ENCODE measurements around the gene KBTBD12.
"Not testable (repeated sequence)": the region's sequence is repeated elsewhere in the genome, so short reads cannot be mapped to it uniquely, and the experiment has no call there.

KBTBD12 gene

GRCh38 chr3:127888156-127888555 lies 26.9 kb upstream of the KBTBD12 start:
- Histone ChIP-seq H3K36me3 (ENCODE audit: control insufficient read depth in 1 of 2, insufficient read depth in 2 of 2, low read length in 2 of 2) (no peaks in the 10 kb centered on the region), H3K4me3 (ENCODE audit: low read depth in 1 of 2, low read length in 2 of 2) (no peak overlapping the region), H3K9me3 (ENCODE audit: control insufficient read depth in 1 of 2, low read length in 2 of 2) (peaks cover 0 to 3% of the 10 kb centered on the region in 2 donors), H3K4me1 (ENCODE audit: control insufficient read depth in 1 of 2, insufficient read depth in 2 of 2, low read length in 2 of 2) (no peaks in the 10 kb centered on the region), H3K27ac (ENCODE audit: low read length) (no peak overlapping the region), H3K27me3 (ENCODE audit: low read depth, low read length) (no peaks in the 10 kb centered on the region)

- no peak overlapping the region for H3K27ac ChIP-seq (ENCODE audit: low read length)
- H3K27me3 ChIP-seq (ENCODE audit: low read depth, low read length) = no peaks in the 10 kb centered on the region
- H3K4me3 ChIP-seq (ENCODE audit: low read depth in 1 of 2, low read length in 2 of 2) = no peak overlapping the region
- H3K4me1 ChIP-seq (ENCODE audit: control insufficient read depth in 1 of 2, insufficient read depth in 2 of 2, low read length in 2 of 2) = no peaks in the 10 kb centered on the region
- peaks cover 0 to 3% of the 10 kb centered on the region in 2 donors for H3K9me3 ChIP-seq (ENCODE audit: control insufficient read depth in 1 of 2, low read length in 2 of 2)
- H3K36me3 ChIP-seq (ENCODE audit: control insufficient read depth in 1 of 2, insufficient read depth in 2 of 2, low read length in 2 of 2) = no peaks in the 10 kb centered on the region
These were observed 26.4 kb upstream of the KBTBD12 start for GRCh38 chr3:127888564-127889107.

GRCh38 chr3:127889461-127889863 lies 25.6 kb upstream of the KBTBD12 start:
- Histone ChIP-seq H3K36me3 (ENCODE audit: control insufficient read depth in 1 of 2, insufficient read depth in 2 of 2, low read length in 2 of 2) (no peaks in the 10 kb centered on the region), H3K4me3 (ENCODE audit: low read depth in 1 of 2, low read length in 2 of 2) (no peak overlapping the region), H3K4me1 (ENCODE audit: control insufficient read depth in 1 of 2, insufficient read depth in 2 of 2, low read length in 2 of 2) (no peaks in the 10 kb centered on the region), H3K27me3 (ENCODE audit: low read depth, low read length) (no peaks in the 10 kb centered on the region), H3K27ac (ENCODE audit: low read length) (no peak overlapping the region), H3K9me3 (ENCODE audit: control insufficient read depth in 1 of 2, low read length in 2 of 2) (peaks cover 0 to 3% of the 10 kb centered on the region in 2 donors)

- H3K4me1 ChIP-seq (ENCODE audit: control insufficient read depth in 1 of 2, insufficient read depth in 2 of 2, low read length in 2 of 2) = no peaks in the 10 kb centered on the region
- H3K27me3 ChIP-seq (ENCODE audit: low read depth, low read length) = no peaks in the 10 kb centered on the region
- no peaks in the 10 kb centered on the region for H3K36me3 ChIP-seq (ENCODE audit: control insufficient read depth in 1 of 2, insufficient read depth in 2 of 2, low read length in 2 of 2)
- no peak overlapping the region for H3K27ac ChIP-seq (ENCODE audit: low read length)
- H3K9me3 ChIP-seq (ENCODE audit: control insufficient read depth in 1 of 2, low read length in 2 of 2) = peaks cover 0 to 3% of the 10 kb centered on the region in 2 donors
- H3K4me3 ChIP-seq (ENCODE audit: low read depth in 1 of 2, low read length in 2 of 2) = no peak overlapping the region
These were observed 24.9 kb upstream of the KBTBD12 start for GRCh38 chr3:127889976-127890650.

GRCh38 chr3:127890651-127891290 lies 24.3 kb upstream of the KBTBD12 start:
- H3K27ac ChIP-seq (ENCODE audit: low read length); H3K27me3 ChIP-seq (ENCODE audit: low read depth, low read length); H3K4me1 ChIP-seq (ENCODE audit: control insufficient read depth in 1 of 2, insufficient read depth in 2 of 2, low read length in 2 of 2); H3K36me3 ChIP-seq (ENCODE audit: control insufficient read depth in 1 of 2, insufficient read depth in 2 of 2, low read length in 2 of 2); H3K9me3 ChIP-seq (ENCODE audit: control insufficient read depth in 1 of 2, low read length in 2 of 2); H3K4me3 ChIP-seq (ENCODE audit: low read depth in 1 of 2, low read length in 2 of 2): not testable (repeated sequence)

GRCh38 chr3:127894481-127894880 lies 20.6 kb upstream of the KBTBD12 start:
- Histone ChIP-seq H3K27ac (ENCODE audit: low read length) (no peak overlapping the region), H3K9me3 (ENCODE audit: control insufficient read depth in 1 of 2, low read length in 2 of 2) (peaks cover 0 to 3% of the 10 kb centered on the region in 2 donors), H3K27me3 (ENCODE audit: low read depth, low read length) (no peaks in the 10 kb centered on the region), H3K4me1 (ENCODE audit: control insufficient read depth in 1 of 2, insufficient read depth in 2 of 2, low read length in 2 of 2) (no peaks in the 10 kb centered on the region), H3K36me3 (ENCODE audit: control insufficient read depth in 1 of 2, insufficient read depth in 2 of 2, low read length in 2 of 2) (no peaks in the 10 kb centered on the region), H3K4me3 (ENCODE audit: low read depth in 1 of 2, low read length in 2 of 2) (no peak overlapping the region)

- Histone ChIP-seq H3K27me3 (ENCODE audit: low read depth, low read length) (no peaks in the 10 kb centered on the region), H3K4me3 (ENCODE audit: low read depth in 1 of 2, low read length in 2 of 2) (no peak overlapping the region), H3K36me3 (ENCODE audit: control insufficient read depth in 1 of 2, insufficient read depth in 2 of 2, low read length in 2 of 2) (no peaks in the 10 kb centered on the region), H3K27ac (ENCODE audit: low read length) (no peak overlapping the region), H3K4me1 (ENCODE audit: control insufficient read depth in 1 of 2, insufficient read depth in 2 of 2, low read length in 2 of 2) (no peaks in the 10 kb centered on the region), H3K9me3 (ENCODE audit: control insufficient read depth in 1 of 2, low read length in 2 of 2) (no peaks in the 10 kb centered on the region)
These were observed 15.8 kb upstream of the KBTBD12 start for GRCh38 chr3:127899200-127899599.

GRCh38 chr3:127899766-127900165 lies 15.3 kb upstream of the KBTBD12 start:
- Histone ChIP-seq H3K4me1 (ENCODE audit: control insufficient read depth in 1 of 2, insufficient read depth in 2 of 2, low read length in 2 of 2) (no peaks in the 10 kb centered on the region), H3K27ac (ENCODE audit: low read length) (no peak overlapping the region), H3K9me3 (ENCODE audit: control insufficient read depth in 1 of 2, low read length in 2 of 2) (no peaks in the 10 kb centered on the region), H3K4me3 (ENCODE audit: low read depth in 1 of 2, low read length in 2 of 2) (no peak overlapping the region), H3K36me3 (ENCODE audit: control insufficient read depth in 1 of 2, insufficient read depth in 2 of 2, low read length in 2 of 2) (no peaks in the 10 kb centered on the region), H3K27me3 (ENCODE audit: low read depth, low read length) (no peaks in the 10 kb centered on the region)

- Histone ChIP-seq H3K27me3 (ENCODE audit: low read depth, low read length) (no peaks in the 10 kb centered on the region), H3K36me3 (ENCODE audit: control insufficient read depth in 1 of 2, insufficient read depth in 2 of 2, low read length in 2 of 2) (no peaks in the 10 kb centered on the region), H3K4me3 (ENCODE audit: low read depth in 1 of 2, low read length in 2 of 2) (no peak overlapping the region), H3K27ac (ENCODE audit: low read length) (no peak overlapping the region), H3K9me3 (ENCODE audit: control insufficient read depth in 1 of 2, low read length in 2 of 2) (no peaks in the 10 kb centered on the region), H3K4me1 (ENCODE audit: control insufficient read depth in 1 of 2, insufficient read depth in 2 of 2, low read length in 2 of 2) (no peaks in the 10 kb centered on the region)
These were observed 14.5 kb upstream of the KBTBD12 start for GRCh38 chr3:127900536-127900935.

- H3K9me3 ChIP-seq (ENCODE audit: control insufficient read depth in 1 of 2, low read length in 2 of 2) = no peaks in the 10 kb centered on the region
- H3K27me3 ChIP-seq (ENCODE audit: low read depth, low read length) = no peaks in the 10 kb centered on the region
- no peak overlapping the region for H3K27ac ChIP-seq (ENCODE audit: low read length)
- no peak overlapping the region for H3K4me3 ChIP-seq (ENCODE audit: low read depth in 1 of 2, low read length in 2 of 2)
- H3K36me3 ChIP-seq (ENCODE audit: control insufficient read depth in 1 of 2, insufficient read depth in 2 of 2, low read length in 2 of 2) = no peaks in the 10 kb centered on the region
- H3K4me1 ChIP-seq (ENCODE audit: control insufficient read depth in 1 of 2, insufficient read depth in 2 of 2, low read length in 2 of 2) = no peaks in the 10 kb centered on the region
These were observed 12.5 kb upstream of the KBTBD12 start for GRCh38 chr3:127902486-127902885.

GRCh38 chr3:127903611-127904375 lies 11.2 kb upstream of the KBTBD12 start:
- no peak overlapping the region for H3K4me3 ChIP-seq (ENCODE audit: low read depth in 1 of 2, low read length in 2 of 2)
- no peaks in the 10 kb centered on the region for H3K27me3 ChIP-seq (ENCODE audit: low read depth, low read length)
- no peaks in the 10 kb centered on the region for H3K4me1 ChIP-seq (ENCODE audit: control insufficient read depth in 1 of 2, insufficient read depth in 2 of 2, low read length in 2 of 2)
- no peaks in the 10 kb centered on the region for H3K36me3 ChIP-seq (ENCODE audit: control insufficient read depth in 1 of 2, insufficient read depth in 2 of 2, low read length in 2 of 2)
- no peak overlapping the region for H3K27ac ChIP-seq (ENCODE audit: low read length)
- no peaks in the 10 kb centered on the region for H3K9me3 ChIP-seq (ENCODE audit: control insufficient read depth in 1 of 2, low read length in 2 of 2)
